ENCODE results near the gene CREB3.

The CREB3 gene

DNA sequence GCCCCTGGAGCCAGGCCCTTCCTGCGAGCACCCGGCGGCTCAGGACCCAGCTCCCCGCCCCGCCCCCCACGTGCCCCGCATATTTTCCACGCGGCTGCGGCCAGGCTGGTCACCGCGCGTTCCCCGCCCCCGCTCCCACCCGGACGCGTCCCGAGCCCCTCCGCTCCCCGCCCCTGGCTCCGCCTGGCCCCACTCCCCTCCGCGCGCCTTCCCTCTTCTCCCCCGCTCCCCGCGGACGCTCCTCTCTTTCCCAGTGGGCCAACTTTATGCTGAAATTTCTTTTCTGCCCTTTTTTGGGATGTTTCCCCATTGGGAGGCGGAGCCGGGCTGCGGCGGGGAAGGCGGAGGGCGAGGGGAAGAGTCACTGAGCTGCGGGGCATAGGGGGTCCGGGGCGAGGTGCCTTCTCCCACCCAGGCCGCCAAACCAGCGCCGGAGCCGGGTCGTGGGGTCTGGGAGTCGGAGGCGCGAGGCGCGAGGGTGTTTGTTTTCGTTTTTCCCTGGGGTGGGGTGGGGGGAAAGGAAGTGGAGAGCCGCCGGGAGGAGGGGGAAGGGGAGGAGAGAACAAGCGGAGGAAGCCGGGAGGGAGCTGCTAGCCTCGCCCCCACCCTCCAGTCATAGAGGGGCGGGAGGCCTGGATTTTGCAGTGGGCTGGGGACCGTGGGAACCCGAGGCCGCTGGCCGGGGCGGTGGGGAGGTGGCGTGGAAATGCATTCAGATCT lies 41.7 kb upstream of the CREB3 start:
- Histone ChIP-seq H3K9ac (ENCODE audit: low read length) (peak overlapping the region; percentile 87), H3K9me3 (ENCODE audit: control insufficient read depth, low read length) (no peaks in the 10 kb centered on the region), H3K4me1 (ENCODE audit: control insufficient read depth, insufficient read depth, low read length) (peaks cover 29% of the 10 kb centered on the region), H3K4me3 (ENCODE audit: low read length) (peak overlapping the region; percentile 46), H3K36me3 (ENCODE audit: control insufficient read depth, insufficient read depth, low read length) (no peaks in the 10 kb centered on the region), H3K27me3 (ENCODE audit: control insufficient read depth, insufficient read depth, low read length) (no peaks in the 10 kb centered on the region)

DNA sequence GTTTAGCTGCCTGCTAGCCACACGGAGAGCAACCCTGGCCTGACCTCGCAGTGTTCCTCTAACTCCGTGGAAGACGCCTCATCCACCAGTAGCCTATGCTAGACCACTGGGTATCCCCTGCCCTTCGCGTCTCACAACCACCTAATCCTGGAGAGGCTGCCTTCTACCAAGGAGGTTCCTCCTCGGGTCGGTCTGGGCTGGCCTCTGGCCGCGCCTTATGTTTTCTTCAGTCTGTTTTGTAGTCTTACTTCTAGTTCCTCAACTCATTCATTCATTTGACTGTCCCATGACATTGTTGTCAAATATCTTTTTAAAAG lies 41.2 kb upstream of the CREB3 start:
- Histone ChIP-seq H3K9me3 (ENCODE audit: control insufficient read depth, low read length) (no peaks in the 10 kb centered on the region), H3K36me3 (ENCODE audit: control insufficient read depth, insufficient read depth, low read length) (no peaks in the 10 kb centered on the region), H3K27me3 (ENCODE audit: control insufficient read depth, insufficient read depth, low read length) (no peaks in the 10 kb centered on the region), H3K4me3 (ENCODE audit: low read length) (peak overlapping the region; percentile 46), H3K9ac (ENCODE audit: low read length) (peak overlapping the region; percentile 87), H3K4me1 (ENCODE audit: control insufficient read depth, insufficient read depth, low read length) (peaks cover 34% of the 10 kb centered on the region)

DNA sequence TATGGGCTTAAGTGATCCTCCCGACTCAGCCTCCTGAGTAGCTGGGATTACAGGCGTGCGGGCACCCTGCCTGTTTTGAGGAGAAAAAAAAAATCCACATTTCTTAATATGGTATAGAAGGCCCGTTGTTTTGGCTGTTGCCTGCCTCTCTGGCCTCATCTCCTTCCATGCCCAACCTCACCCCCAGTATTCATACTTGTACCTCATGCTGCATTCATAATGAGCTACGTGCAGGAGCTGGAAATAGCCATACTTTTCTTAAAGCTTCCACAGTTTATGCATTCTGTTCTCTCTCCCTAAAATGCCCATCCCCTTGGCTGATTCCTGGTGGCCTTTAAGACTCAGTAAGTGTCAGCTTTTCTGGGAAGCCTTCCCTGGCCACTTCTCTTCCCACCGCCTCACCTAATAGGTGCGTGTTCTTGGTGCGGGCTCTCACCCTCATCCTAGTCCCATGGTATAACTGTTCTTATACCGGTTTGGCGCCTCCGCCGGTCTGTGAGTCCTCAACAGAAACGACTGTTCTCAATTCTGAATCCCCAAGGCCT lies 40.6 kb upstream of the CREB3 start:
- H3K4me3 ChIP-seq (ENCODE audit: low read length), result no peak overlapping the region
- peaks cover 40% of the 10 kb centered on the region for H3K4me1 ChIP-seq (ENCODE audit: control insufficient read depth, insufficient read depth, low read length)
- H3K9ac ChIP-seq (ENCODE audit: low read length), result no peak overlapping the region
- H3K9me3 ChIP-seq (ENCODE audit: control insufficient read depth, low read length), result no peaks in the 10 kb centered on the region
- no peaks in the 10 kb centered on the region for H3K27me3 ChIP-seq (ENCODE audit: control insufficient read depth, insufficient read depth, low read length)
- peaks cover 1% of the 10 kb centered on the region for H3K36me3 ChIP-seq (ENCODE audit: control insufficient read depth, insufficient read depth, low read length)

DNA sequence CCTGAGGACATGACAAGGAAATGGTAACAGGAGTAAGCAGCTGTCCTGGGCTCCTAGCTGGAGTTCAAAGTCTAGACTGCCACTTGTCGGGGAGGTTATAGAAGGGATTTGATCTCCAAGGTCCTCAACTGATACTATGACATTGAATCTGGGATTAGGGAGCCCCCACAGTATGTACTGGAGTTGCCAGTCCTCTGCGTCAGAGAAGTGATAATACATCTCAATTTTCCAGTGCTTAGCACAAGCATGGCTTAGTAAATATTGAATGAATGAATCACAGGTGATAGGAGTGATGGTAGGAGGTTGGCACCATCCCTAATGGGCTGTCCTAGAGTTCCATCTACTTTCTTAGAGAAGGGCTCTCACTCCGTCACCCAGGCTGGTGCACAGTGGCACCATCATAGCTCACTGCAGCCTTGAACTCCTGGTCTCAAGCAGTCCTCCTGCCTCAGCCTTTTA lies 36.5 kb upstream of the CREB3 start:
- Histone ChIP-seq H3K36me3 (ENCODE audit: control insufficient read depth, insufficient read depth, low read length) (peaks cover 38% of the 10 kb centered on the region), H3K4me3 (ENCODE audit: low read length) (no peak overlapping the region), H3K9me3 (ENCODE audit: control insufficient read depth, low read length) (no peaks in the 10 kb centered on the region), H3K4me1 (ENCODE audit: control insufficient read depth, insufficient read depth, low read length) (peaks cover 30% of the 10 kb centered on the region), H3K27me3 (ENCODE audit: control insufficient read depth, insufficient read depth, low read length) (no peaks in the 10 kb centered on the region), H3K9ac (ENCODE audit: low read length) (peak overlapping the region; percentile 34)

DNA sequence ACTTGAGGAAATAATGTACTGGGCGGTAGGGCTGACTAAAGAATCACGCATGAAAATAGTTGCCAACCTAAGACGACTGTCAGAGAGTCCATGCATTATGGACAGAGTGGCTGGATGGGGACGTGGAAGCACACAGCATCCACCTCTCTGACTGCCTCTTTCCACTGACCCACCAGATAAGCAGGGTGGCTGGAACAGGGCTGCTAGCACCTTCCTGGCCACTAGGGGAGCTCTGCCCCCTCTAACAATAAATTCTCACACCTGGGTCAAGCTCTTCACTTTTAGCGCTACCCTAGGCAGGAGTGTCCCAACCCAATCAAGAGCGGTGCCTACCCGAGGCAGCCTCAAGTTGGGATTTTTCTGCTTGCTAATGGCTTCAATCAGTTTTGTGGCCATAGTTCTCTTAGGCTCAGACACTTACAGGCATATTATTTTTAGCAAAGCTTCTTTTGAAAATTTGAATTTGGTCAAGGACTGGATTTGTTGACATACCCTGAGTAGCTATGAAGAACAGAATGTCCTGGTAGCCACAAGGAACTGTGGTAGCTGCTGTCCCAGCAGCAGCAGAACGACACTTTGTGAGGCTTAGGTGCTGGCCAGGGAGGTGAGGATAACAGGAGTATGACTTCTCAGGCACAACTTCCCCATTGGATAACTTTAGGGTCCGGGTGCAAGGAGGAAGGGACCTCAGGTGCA lies 35.8 kb upstream of the CREB3 start:
- Histone ChIP-seq H3K4me3 (ENCODE audit: low read length) (no peak overlapping the region), H3K9me3 (ENCODE audit: control insufficient read depth, low read length) (no peaks in the 10 kb centered on the region), H3K27me3 (ENCODE audit: control insufficient read depth, insufficient read depth, low read length) (no peaks in the 10 kb centered on the region), H3K4me1 (ENCODE audit: control insufficient read depth, insufficient read depth, low read length) (peaks cover 24% of the 10 kb centered on the region), H3K36me3 (ENCODE audit: control insufficient read depth, insufficient read depth, low read length) (peaks cover 40% of the 10 kb centered on the region), H3K9ac (ENCODE audit: low read length) (peak overlapping the region; percentile 34)

DNA sequence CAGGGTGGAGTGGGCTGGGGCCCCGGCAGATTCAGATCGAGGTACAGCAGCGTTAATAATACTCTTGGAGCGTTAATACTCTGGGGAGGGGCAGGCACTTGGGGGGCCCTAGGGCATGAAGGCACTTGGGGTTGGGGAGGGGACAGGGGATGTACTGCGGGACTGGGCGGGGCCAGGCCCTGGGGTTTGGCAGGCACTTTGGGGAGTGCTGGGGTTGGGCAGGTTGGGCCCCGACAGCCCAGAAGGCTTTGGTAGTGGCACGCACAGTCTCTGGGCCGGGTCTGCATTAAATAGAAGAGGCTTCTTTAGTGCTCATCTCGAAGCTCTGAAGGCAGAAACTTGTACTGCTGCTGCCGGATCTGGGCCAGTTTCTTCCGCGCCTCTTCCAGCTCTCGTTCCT lies 35.0 kb upstream of the CREB3 start:
- Histone ChIP-seq H3K4me3 (ENCODE audit: low read length) (no peak overlapping the region), H3K27me3 (ENCODE audit: control insufficient read depth, insufficient read depth, low read length) (no peaks in the 10 kb centered on the region), H3K36me3 (ENCODE audit: control insufficient read depth, insufficient read depth, low read length) (peaks cover 45% of the 10 kb centered on the region), H3K9ac (ENCODE audit: low read length) (peak overlapping the region; percentile 34), H3K9me3 (ENCODE audit: control insufficient read depth, low read length) (no peaks in the 10 kb centered on the region), H3K4me1 (ENCODE audit: control insufficient read depth, insufficient read depth, low read length) (peaks cover 23% of the 10 kb centered on the region)

DNA sequence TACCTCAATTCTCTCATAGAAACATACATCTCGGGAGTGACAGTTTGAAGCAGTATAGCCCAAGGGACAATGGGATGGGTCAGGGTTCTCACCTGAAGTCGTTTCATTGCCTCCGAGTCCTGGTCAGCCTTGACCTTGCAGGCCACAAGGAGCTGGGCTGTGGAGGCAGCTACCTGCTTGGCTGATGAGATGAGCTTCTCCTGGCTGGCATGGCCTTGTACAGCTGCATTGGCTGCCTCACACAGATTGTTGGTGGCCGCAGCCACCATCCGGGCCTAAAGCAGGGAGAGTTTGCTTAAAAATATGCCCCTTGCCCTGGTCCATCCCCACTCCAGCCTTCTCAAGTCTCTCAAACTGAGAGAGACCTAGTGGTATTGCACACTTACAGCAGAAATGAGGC lies 34.2 kb upstream of the CREB3 start:
- no peak overlapping the region for H3K4me3 ChIP-seq (ENCODE audit: low read length)
- no peaks in the 10 kb centered on the region for H3K9me3 ChIP-seq (ENCODE audit: control insufficient read depth, low read length)
- H3K27me3 ChIP-seq (ENCODE audit: control insufficient read depth, insufficient read depth, low read length), result no peaks in the 10 kb centered on the region
- no peak overlapping the region for H3K9ac ChIP-seq (ENCODE audit: low read length)
- peaks cover 23% of the 10 kb centered on the region for H3K4me1 ChIP-seq (ENCODE audit: control insufficient read depth, insufficient read depth, low read length)
- peaks cover 45% of the 10 kb centered on the region for H3K36me3 ChIP-seq (ENCODE audit: control insufficient read depth, insufficient read depth, low read length)

DNA sequence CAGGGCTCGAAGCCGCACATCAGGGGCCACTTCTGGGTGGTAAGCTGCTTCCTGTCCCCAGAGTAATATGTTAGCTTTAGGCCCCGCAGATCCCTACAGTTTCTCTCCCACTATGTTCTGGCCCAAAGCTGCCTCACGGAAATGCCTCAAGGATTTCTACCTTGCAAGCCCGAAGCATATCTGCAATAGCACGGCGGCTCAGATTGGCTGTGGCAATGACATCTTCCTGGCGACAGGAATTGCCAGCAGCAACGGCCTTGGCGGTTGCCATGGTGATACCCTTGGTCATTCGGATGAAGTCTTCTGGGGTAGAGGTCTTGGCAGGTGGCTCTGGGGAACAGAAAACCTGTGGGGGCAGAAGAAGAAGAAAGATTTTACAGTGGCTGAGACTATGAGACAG lies 32.4 kb upstream of the CREB3 start:
- H3K4me1 ChIP-seq (ENCODE audit: control insufficient read depth, insufficient read depth, low read length), result peaks cover 20% of the 10 kb centered on the region
- H3K9ac ChIP-seq (ENCODE audit: low read length), result no peak overlapping the region
- peaks cover 62% of the 10 kb centered on the region for H3K36me3 ChIP-seq (ENCODE audit: control insufficient read depth, insufficient read depth, low read length)
- H3K9me3 ChIP-seq (ENCODE audit: control insufficient read depth, low read length), result no peaks in the 10 kb centered on the region
- no peaks in the 10 kb centered on the region for H3K27me3 ChIP-seq (ENCODE audit: control insufficient read depth, insufficient read depth, low read length)
- H3K4me3 ChIP-seq (ENCODE audit: low read length), result no peak overlapping the region

DNA sequence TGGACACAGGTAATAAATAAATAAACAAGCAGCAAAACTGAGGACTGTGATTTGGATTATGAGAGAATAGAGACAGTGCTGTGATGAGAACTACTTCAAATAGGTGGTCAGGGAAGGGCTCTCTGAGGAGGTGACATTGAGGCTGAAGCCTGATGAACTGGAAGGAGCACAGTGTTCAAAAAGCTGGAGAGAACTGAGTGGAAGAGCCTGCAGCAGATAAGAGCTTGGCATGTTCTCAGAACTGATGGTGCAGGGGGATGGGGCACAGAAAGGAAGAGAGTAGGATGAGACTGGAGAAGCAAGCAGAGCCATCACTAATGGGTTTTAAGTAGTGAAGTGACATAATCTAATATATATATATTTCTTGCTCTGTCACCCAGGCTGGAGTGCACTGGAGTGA lies 31.5 kb upstream of the CREB3 start:
- no peak overlapping the region for H3K4me3 ChIP-seq (ENCODE audit: low read length)

DNA sequence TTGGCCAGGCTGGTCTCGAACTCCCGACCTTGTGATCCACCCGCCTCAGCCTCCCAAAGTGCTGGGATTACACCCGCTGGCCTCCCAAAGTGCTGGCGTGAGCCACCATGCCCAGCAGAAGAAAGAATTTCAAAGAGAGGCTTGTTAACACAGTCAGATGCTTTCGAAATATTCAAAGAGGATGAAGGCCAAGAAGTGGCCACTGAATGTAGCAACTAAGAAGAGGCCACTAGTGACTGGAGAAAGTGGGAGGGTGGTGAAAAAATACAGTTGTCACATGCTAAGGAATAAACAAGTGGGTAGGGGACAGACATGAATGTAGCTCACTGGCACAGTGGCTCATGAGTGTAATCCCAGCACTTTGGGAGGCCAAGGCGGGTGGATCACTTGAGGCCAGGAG lies 29.8 kb upstream of the CREB3 start:
- H3K4me3 ChIP-seq (ENCODE audit: low read length), result no peak overlapping the region
- no peak overlapping the region for H3K9ac ChIP-seq (ENCODE audit: low read length)
- H3K9me3 ChIP-seq (ENCODE audit: control insufficient read depth, low read length), result no peaks in the 10 kb centered on the region
- H3K36me3 ChIP-seq (ENCODE audit: control insufficient read depth, insufficient read depth, low read length), result peaks cover 75% of the 10 kb centered on the region
- no peaks in the 10 kb centered on the region for H3K27me3 ChIP-seq (ENCODE audit: control insufficient read depth, insufficient read depth, low read length)
- H3K4me1 ChIP-seq (ENCODE audit: control insufficient read depth, insufficient read depth, low read length), result no peaks in the 10 kb centered on the region

More for the DNA sequence above, 31.5 kb upstream of the CREB3 start:
- H3K9ac ChIP-seq (ENCODE audit: low read length), result no peak overlapping the region
- H3K36me3 ChIP-seq (ENCODE audit: control insufficient read depth, insufficient read depth, low read length), result peaks cover 72% of the 10 kb centered on the region
- no peaks in the 10 kb centered on the region for H3K9me3 ChIP-seq (ENCODE audit: control insufficient read depth, low read length)
- peaks cover 13% of the 10 kb centered on the region for H3K4me1 ChIP-seq (ENCODE audit: control insufficient read depth, insufficient read depth, low read length)
- H3K27me3 ChIP-seq (ENCODE audit: control insufficient read depth, insufficient read depth, low read length), result no peaks in the 10 kb centered on the region

DNA sequence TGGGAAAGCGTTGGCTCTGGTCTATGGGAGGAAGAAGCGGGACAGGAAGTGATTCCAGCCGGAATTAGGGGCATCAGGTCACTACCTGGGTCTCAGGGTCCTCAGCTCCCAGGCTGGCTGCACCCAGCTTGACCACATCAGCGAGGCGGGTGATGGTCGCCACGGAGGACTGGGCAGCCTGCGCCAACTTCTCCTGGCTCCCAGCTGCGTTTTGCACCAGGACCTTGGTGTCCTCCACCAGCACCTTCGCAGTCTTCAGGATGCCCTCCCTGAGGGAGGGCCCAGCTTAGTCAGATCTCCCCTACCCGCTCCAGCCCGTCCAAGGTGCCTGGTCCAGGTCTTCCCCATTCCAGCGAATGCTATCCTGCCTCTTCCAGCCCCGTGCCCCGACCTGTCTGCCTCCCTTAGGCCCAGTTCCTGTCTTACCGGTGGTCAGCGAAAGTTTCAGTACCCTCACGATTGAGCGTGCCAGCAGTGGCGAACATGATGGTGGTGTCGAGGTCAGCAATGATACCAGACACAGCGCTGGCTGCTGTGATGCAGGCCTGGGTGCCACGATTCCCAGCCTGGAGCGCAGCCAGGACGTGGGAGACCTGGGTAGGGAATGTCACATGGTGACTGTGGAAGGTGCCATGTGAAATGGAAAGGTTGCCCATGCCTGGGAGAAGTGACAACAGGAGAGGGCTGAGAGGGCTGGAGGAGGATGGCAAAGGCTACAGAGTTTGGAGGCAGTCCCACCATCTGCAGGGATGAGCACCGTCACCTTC lies 28.4 kb upstream of the CREB3 start:
- Histone ChIP-seq H3K4me1 (ENCODE audit: control insufficient read depth, insufficient read depth, low read length) (no peaks in the 10 kb centered on the region), H3K36me3 (ENCODE audit: control insufficient read depth, insufficient read depth, low read length) (peaks cover 64% of the 10 kb centered on the region), H3K27me3 (ENCODE audit: control insufficient read depth, insufficient read depth, low read length) (no peaks in the 10 kb centered on the region), H3K9me3 (ENCODE audit: control insufficient read depth, low read length) (no peaks in the 10 kb centered on the region), H3K9ac (ENCODE audit: low read length) (no peak overlapping the region), H3K4me3 (ENCODE audit: low read length) (no peak overlapping the region)

DNA sequence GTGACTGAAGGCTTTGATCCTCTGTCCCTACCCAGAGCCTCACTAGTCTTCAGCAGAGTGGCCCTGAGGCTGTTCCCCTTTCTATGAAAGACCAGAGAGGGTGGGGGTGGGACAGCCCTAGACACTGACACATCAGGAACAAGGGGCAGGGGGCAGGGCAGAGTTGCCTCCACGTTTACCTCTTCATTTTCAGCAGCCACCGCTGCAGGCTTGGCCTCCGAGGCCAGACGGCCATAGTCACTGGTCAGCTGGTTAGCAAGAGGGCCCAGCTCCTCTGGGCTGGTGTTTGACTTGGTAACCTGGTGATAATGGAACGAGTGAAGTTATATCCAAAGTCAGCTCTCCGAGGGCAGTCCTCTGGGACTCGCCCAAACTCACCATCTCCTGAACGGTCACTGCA lies 27.1 kb upstream of the CREB3 start:
- no peak overlapping the region for H3K9ac ChIP-seq (ENCODE audit: low read length)
- no peak overlapping the region for H3K4me3 ChIP-seq (ENCODE audit: low read length)
- H3K4me1 ChIP-seq (ENCODE audit: control insufficient read depth, insufficient read depth, low read length), result no peaks in the 10 kb centered on the region
- H3K36me3 ChIP-seq (ENCODE audit: control insufficient read depth, insufficient read depth, low read length), result peaks cover 52% of the 10 kb centered on the region
- no peaks in the 10 kb centered on the region for H3K9me3 ChIP-seq (ENCODE audit: control insufficient read depth, low read length)
- no peaks in the 10 kb centered on the region for H3K27me3 ChIP-seq (ENCODE audit: control insufficient read depth, insufficient read depth, low read length)

Measured in mucosa of stomach (tissue), 1 donor.